Activated naive CD8-positive, alpha-beta T cell treated with anti-CD3 and anti-CD28 coated beads for 36 hours (primary cell): Measurements from ENCODE around the gene ZNF532. TPM values are rescaled to one million over a fixed set of nuclear protein-coding genes. Genes with fewer than 3 reads are reported as not detected.

Experiments
- DNase-seq: peaks from one replicate; pipeline ENCODE4 v3.0.0; 2021
- H3K27ac Mint-ChIP-seq: one replicate; pipeline ENCODE4 v1.8.0; 2022; ENCODE audit warnings: mild to moderate bottlenecking, moderate library complexity, mixed read lengths
- H3K27me3 Mint-ChIP-seq: one replicate; pipeline ENCODE4 v1.8.0; 2022; ENCODE audit warnings: mild to moderate bottlenecking, mixed read lengths
- H3K36me3 Mint-ChIP-seq: one replicate; pipeline ENCODE4 v1.8.0; 2021; ENCODE audit warnings: mild to moderate bottlenecking, mixed read lengths
- H3K4me1 Mint-ChIP-seq: one replicate; pipeline ENCODE4 v1.8.0; 2021; ENCODE audit warnings: mixed read lengths
- H3K4me3 Mint-ChIP-seq: one replicate; pipeline ENCODE4 v1.8.0; 2022; ENCODE audit warnings: mild to moderate bottlenecking, moderate library complexity, mixed read lengths
- H3K9me3 Mint-ChIP-seq: one replicate; pipeline ENCODE4 v1.8.0; 2022; ENCODE audit warnings: mixed read lengths
- total RNA-seq, 2 experiments: library from RNA; stranded (reverse); gene quantifications; one replicate each; pipeline ENCODE4 v1.2.3, GENCODE V29; 2021

ZNF532 gene
- total RNA-seq, 2 experiments from 2014 or later: 1.2 to 1.5 TPM

- Mint-ChIP-seq H3K36me3 (no peaks in the 10 kb centered on the region), H3K27ac (no peak overlapping the region), H3K27me3 (peaks cover 22% of the 10 kb centered on the region), H3K9me3 (no peaks in the 10 kb centered on the region), H3K4me3 (no peak overlapping the region), H3K4me1 (peaks cover 18% of the 10 kb centered on the region)
- DNase-seq: no peak
These were observed 32.2 kb downstream of the ZNF532 start for GRCh38 chr18:58896734-58897508.

GRCh38 chr18:58898010-58898799 is 33.5 kb downstream of the ZNF532 start:
- H3K4me3 Mint-ChIP-seq: no peak overlapping the region
- no peaks in the 10 kb centered on the region for H3K9me3 Mint-ChIP-seq
- peaks cover 21% of the 10 kb centered on the region for H3K27me3 Mint-ChIP-seq
- H3K4me1 Mint-ChIP-seq: peaks cover 18% of the 10 kb centered on the region
- no peak overlapping the region for H3K27ac Mint-ChIP-seq
- no peaks in the 10 kb centered on the region for H3K36me3 Mint-ChIP-seq
- DNase-seq: no peak

- no peak for DNase-seq
- no peak overlapping the region for H3K27ac Mint-ChIP-seq
These were observed 35.5 kb downstream of the ZNF532 start for GRCh38 chr18:58900015-58900649.

GRCh38 chr18:58901143-58901542 is 36.5 kb downstream of the ZNF532 start:
- Mint-ChIP-seq H3K4me1 (peaks cover 10% of the 10 kb centered on the region), H3K9me3 (no peaks in the 10 kb centered on the region)

More at GRCh38 chr18:58900015-58900649, 35.5 kb downstream of the ZNF532 start:
- Mint-ChIP-seq H3K4me3 (no peak overlapping the region), H3K9me3 (no peaks in the 10 kb centered on the region), H3K4me1 (peaks cover 13% of the 10 kb centered on the region), H3K36me3 (no peaks in the 10 kb centered on the region), H3K27me3 (peaks cover 16% of the 10 kb centered on the region)

GRCh38 chr18:58901783-58902182 is 37.1 kb downstream of the ZNF532 start:
- DNase-seq: no peak
- no peaks in the 10 kb centered on the region for H3K36me3 Mint-ChIP-seq
- H3K4me1 Mint-ChIP-seq: peaks cover 3% of the 10 kb centered on the region
- H3K27me3 Mint-ChIP-seq: peaks cover 17% of the 10 kb centered on the region
- no peak overlapping the region for H3K27ac Mint-ChIP-seq
- H3K4me3 Mint-ChIP-seq: no peak overlapping the region
- H3K9me3 Mint-ChIP-seq: no peaks in the 10 kb centered on the region

More at GRCh38 chr18:58901143-58901542, 36.5 kb downstream of the ZNF532 start:
- Mint-ChIP-seq H3K27ac (no peak overlapping the region), H3K36me3 (no peaks in the 10 kb centered on the region), H3K4me3 (no peak overlapping the region), H3K27me3 (peaks cover 19% of the 10 kb centered on the region)
- DNase-seq: no peak

GRCh38 chr18:58902961-58903360 is 38.3 kb downstream of the ZNF532 start:
- DNase-seq: no peak
- H3K27me3 Mint-ChIP-seq: peaks cover 18% of the 10 kb centered on the region
- no peaks in the 10 kb centered on the region for H3K9me3 Mint-ChIP-seq
- H3K27ac Mint-ChIP-seq: no peak overlapping the region
- H3K36me3 Mint-ChIP-seq: no peaks in the 10 kb centered on the region
- H3K4me1 Mint-ChIP-seq: no peaks in the 10 kb centered on the region
- no peak overlapping the region for H3K4me3 Mint-ChIP-seq

GRCh38 chr18:58903533-58903932 is 38.9 kb downstream of the ZNF532 start:
- no peak for DNase-seq
- no peaks in the 10 kb centered on the region for H3K9me3 Mint-ChIP-seq
- H3K36me3 Mint-ChIP-seq: no peaks in the 10 kb centered on the region
- H3K27me3 Mint-ChIP-seq: peaks cover 21% of the 10 kb centered on the region
- H3K4me3 Mint-ChIP-seq: no peak overlapping the region
- no peaks in the 10 kb centered on the region for H3K4me1 Mint-ChIP-seq
- no peak overlapping the region for H3K27ac Mint-ChIP-seq

GRCh38 chr18:58905777-58906428 is 41.2 kb downstream of the ZNF532 start:
- Mint-ChIP-seq H3K27me3 (peaks cover 35% of the 10 kb centered on the region), H3K4me1 (no peaks in the 10 kb centered on the region), H3K4me3 (no peak overlapping the region), H3K36me3 (no peaks in the 10 kb centered on the region), H3K27ac (no peak overlapping the region), H3K9me3 (no peaks in the 10 kb centered on the region)
- no peak for DNase-seq

- H3K4me3 Mint-ChIP-seq: no peak overlapping the region
- no peaks in the 10 kb centered on the region for H3K4me1 Mint-ChIP-seq
- H3K36me3 Mint-ChIP-seq: no peaks in the 10 kb centered on the region
- no peak for DNase-seq
- H3K9me3 Mint-ChIP-seq: no peaks in the 10 kb centered on the region
- no peak overlapping the region for H3K27ac Mint-ChIP-seq
- H3K27me3 Mint-ChIP-seq: peaks cover 45% of the 10 kb centered on the region
These were observed 43.3 kb downstream of the ZNF532 start for GRCh38 chr18:58908006-58908405.

- DNase-seq: no peak
- H3K4me3 Mint-ChIP-seq: no peak overlapping the region
- no peaks in the 10 kb centered on the region for H3K9me3 Mint-ChIP-seq
- H3K36me3 Mint-ChIP-seq: no peaks in the 10 kb centered on the region
- H3K27ac Mint-ChIP-seq: no peak overlapping the region
- H3K4me1 Mint-ChIP-seq: peaks cover 3% of the 10 kb centered on the region
- peaks cover 36% of the 10 kb centered on the region for H3K27me3 Mint-ChIP-seq
These were observed 44.8 kb downstream of the ZNF532 start for GRCh38 chr18:58909521-58909920.

- no peak overlapping the region for H3K27ac Mint-ChIP-seq
- H3K4me3 Mint-ChIP-seq: no peak overlapping the region
- DNase-seq: no peak
- H3K9me3 Mint-ChIP-seq: no peaks in the 10 kb centered on the region
- H3K27me3 Mint-ChIP-seq: peaks cover 32% of the 10 kb centered on the region
- H3K4me1 Mint-ChIP-seq: peaks cover 3% of the 10 kb centered on the region
- H3K36me3 Mint-ChIP-seq: no peaks in the 10 kb centered on the region
These were observed 46.6 kb downstream of the ZNF532 start for GRCh38 chr18:58911241-58911640.

GRCh38 chr18:58911766-58912165 is 47.1 kb downstream of the ZNF532 start:
- no peak for DNase-seq
- no peak overlapping the region for H3K4me3 Mint-ChIP-seq
- H3K4me1 Mint-ChIP-seq: peaks cover 3% of the 10 kb centered on the region
- H3K36me3 Mint-ChIP-seq: no peaks in the 10 kb centered on the region
- H3K27ac Mint-ChIP-seq: no peak overlapping the region
- peaks cover 29% of the 10 kb centered on the region for H3K27me3 Mint-ChIP-seq
- no peaks in the 10 kb centered on the region for H3K9me3 Mint-ChIP-seq

- Mint-ChIP-seq H3K27me3 (peaks cover 17% of the 10 kb centered on the region), H3K4me3 (no peak overlapping the region), H3K27ac (no peak overlapping the region), H3K4me1 (peaks cover 3% of the 10 kb centered on the region), H3K36me3 (no peaks in the 10 kb centered on the region), H3K9me3 (no peaks in the 10 kb centered on the region)
- DNase-seq: no peak
These were observed 50.5 kb downstream of the ZNF532 start for GRCh38 chr18:58915006-58915799.

GRCh38 chr18:58915995-58916394 is 51.3 kb downstream of the ZNF532 start:
- Mint-ChIP-seq H3K36me3 (no peaks in the 10 kb centered on the region), H3K4me1 (peaks cover 3% of the 10 kb centered on the region), H3K9me3 (no peaks in the 10 kb centered on the region), H3K27me3 (peaks cover 10% of the 10 kb centered on the region), H3K4me3 (no peak overlapping the region), H3K27ac (no peak overlapping the region)
- DNase-seq: no peak
